ENCODE results near the gene TEF. TPM values are rescaled to one million over a fixed set of nuclear protein-coding genes. Genes with fewer than 3 reads are reported as not detected.

The TEF gene
- total and polyA plus RNA-seq, 2 donors (not counting 1 experiment from before 2014, with no cell fraction given) = 9.0 to 22.5 TPM

DNA sequence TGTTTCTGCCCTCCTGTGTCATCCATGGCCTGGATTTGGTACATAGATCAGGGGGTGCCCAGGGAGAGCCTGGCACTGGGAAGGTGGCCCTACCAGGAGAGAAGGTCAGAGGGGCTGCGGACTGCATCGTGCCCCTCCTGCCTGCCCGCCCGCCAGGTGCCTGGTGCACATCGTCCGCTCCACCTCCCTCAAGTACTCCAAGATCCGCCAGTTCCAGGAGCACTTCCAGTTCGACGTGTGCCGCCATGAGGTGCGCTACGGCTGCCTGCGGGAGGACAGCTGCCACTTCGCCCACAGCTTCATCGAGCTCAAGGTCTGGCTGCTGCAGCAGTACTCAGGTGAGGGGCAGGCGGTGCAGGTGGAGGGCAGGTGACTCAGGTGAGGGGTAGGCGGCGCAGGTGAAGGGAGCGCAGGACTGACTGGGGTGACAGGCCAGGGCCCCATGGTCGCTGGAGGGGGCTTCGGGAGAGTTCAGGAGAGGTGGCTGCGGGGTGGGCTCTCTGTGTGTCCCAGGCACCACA lies 32.7 kb upstream of the TEF start:
- H3K4me1 ChIP-seq (ENCODE audit: control insufficient read depth, extremely low read depth, insufficient read depth, low read length) = peaks cover 15% of the 10 kb centered on the region
- no peak overlapping the region for H3K9ac ChIP-seq (ENCODE audit: insufficient read depth, low read length)
- no peak for DNase-seq (ENCODE audit: low read depth in 2 of 2)
- H3K27ac ChIP-seq (ENCODE audit: insufficient read depth, low read length) = no peak overlapping the region
- no peaks in the 10 kb centered on the region for H4K20me1 ChIP-seq (ENCODE audit: control insufficient read depth, extremely low read depth, insufficient read depth, low read length)
- H3K9me3 ChIP-seq (ENCODE audit: control insufficient read depth, insufficient read depth, low read depth, low read length) = no peaks in the 10 kb centered on the region
- no peaks in the 10 kb centered on the region for H3K27me3 ChIP-seq (ENCODE audit: control insufficient read depth, insufficient read depth, low read length)
- no peak overlapping the region for H3K4me2 ChIP-seq (ENCODE audit: extremely low read depth, insufficient read depth, low read length)
- TF ChIP-seq EZH2 (IDR thresholded peaks at IDR 0.05; ENCODE audit: low read length, missing control alignments) = no peak
- TF ChIP-seq, protein P1, sequence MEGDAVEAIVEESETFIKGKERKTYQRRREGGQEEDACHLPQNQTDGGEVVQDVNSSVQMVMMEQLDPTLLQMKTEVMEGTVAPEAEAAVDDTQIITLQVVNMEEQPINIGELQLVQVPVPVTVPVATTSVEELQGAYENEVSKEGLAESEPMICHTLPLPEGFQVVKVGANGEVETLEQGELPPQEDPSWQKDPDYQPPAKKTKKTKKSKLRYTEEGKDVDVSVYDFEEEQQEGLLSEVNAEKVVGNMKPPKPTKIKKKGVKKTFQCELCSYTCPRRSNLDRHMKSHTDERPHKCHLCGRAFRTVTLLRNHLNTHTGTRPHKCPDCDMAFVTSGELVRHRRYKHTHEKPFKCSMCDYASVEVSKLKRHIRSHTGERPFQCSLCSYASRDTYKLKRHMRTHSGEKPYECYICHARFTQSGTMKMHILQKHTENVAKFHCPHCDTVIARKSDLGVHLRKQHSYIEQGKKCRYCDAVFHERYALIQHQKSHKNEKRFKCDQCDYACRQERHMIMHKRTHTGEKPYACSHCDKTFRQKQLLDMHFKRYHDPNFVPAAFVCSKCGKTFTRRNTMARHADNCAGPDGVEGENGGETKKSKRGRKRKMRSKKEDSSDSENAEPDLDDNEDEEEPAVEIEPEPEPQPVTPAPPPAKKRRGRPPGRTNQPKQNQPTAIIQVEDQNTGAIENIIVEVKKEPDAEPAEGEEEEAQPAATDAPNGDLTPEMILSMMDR (conservative IDR thresholded peaks at IDR 0.05 in 1 of 2, IDR thresholded peaks at IDR 0.05 in 1 of 2; ENCODE audit: low read depth in 1 of 2, low read length in 2 of 2) = no peak
- no peaks in the 10 kb centered on the region for H3K79me2 ChIP-seq (ENCODE audit: control insufficient read depth, insufficient read depth, low read length)
- no peak overlapping the region for H3K4me3 ChIP-seq (replicated peaks in 1 of 4; ENCODE audit: control extremely low read depth in 1 of 4, insufficient read depth in 1 of 4, low read depth in 3 of 4, low read length in 4 of 4)
- H3K36me3 ChIP-seq (ENCODE audit: control insufficient read depth, insufficient read depth, low read length) = peaks cover 61% of the 10 kb centered on the region
- H2AFZ ChIP-seq (ENCODE audit: low read length) = no peak overlapping the region

DNA sequence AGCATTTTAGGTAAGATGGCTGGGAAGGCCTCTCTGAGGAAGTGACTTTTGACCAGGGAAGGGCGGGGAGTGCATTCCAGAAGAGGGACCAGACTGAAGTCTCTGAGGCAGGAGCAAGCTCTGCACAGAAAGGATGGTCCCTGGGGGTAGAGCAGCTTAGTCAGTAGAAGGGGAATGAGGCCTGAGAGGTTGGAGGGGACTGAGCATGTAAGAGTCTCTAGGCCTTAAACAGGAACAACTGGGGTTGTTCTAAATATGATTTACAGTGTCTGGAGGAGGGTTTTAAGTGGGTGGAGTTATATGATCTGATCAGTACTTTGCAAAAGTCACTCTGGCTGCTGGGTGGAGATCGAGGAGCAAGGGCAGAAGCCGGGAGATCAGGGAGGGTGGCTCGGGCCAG lies 31.7 kb upstream of the TEF start:
- no peak overlapping the region for H3K4me2 ChIP-seq (ENCODE audit: extremely low read depth, insufficient read depth, low read length)
- peaks cover 60% of the 10 kb centered on the region for H3K36me3 ChIP-seq (ENCODE audit: control insufficient read depth, insufficient read depth, low read length)
- no peak overlapping the region for H2AFZ ChIP-seq (ENCODE audit: low read length)

DNA sequence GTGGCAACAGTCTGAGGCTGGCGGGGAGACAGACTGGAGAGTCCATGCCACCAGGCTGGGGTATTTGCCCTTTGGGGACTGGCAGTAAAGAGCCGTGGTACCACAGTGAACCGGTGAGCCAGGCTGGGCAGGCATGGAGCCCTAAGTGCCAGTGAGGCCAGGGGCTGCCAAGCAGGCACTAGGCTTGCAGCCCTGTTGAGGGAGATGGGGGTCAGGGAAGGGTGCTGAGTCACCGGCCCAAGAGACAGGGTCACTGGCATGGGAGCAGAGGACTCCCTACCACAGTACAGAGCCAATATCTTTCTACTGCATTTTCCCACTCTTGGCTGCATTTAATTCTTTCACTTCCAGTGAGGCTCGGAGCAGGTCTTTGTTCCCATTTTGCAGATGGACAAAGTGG lies 30.7 kb upstream of the TEF start:
- peaks cover 60% of the 10 kb centered on the region for H3K36me3 ChIP-seq (ENCODE audit: control insufficient read depth, insufficient read depth, low read length)
- H3K4me2 ChIP-seq (ENCODE audit: extremely low read depth, insufficient read depth, low read length) = no peak overlapping the region
- H3K27ac ChIP-seq (ENCODE audit: insufficient read depth, low read length) = no peak overlapping the region

More for the DNA sequence above, 31.7 kb upstream of the TEF start:
- DNase-seq (ENCODE audit: low read depth in 2 of 2) = no peak
- Histone ChIP-seq H3K4me1 (ENCODE audit: control insufficient read depth, extremely low read depth, insufficient read depth, low read length) (peaks cover 15% of the 10 kb centered on the region), H4K20me1 (ENCODE audit: control insufficient read depth, extremely low read depth, insufficient read depth, low read length) (no peaks in the 10 kb centered on the region), H3K27ac (ENCODE audit: insufficient read depth, low read length) (peak overlapping the region; percentile 55), H3K4me3 (replicated peaks in 1 of 4; ENCODE audit: control extremely low read depth in 1 of 4, insufficient read depth in 1 of 4, low read depth in 3 of 4, low read length in 4 of 4) (no peak overlapping the region), H3K9me3 (ENCODE audit: control insufficient read depth, insufficient read depth, low read depth, low read length) (no peaks in the 10 kb centered on the region), H3K79me2 (ENCODE audit: control insufficient read depth, insufficient read depth, low read length) (no peaks in the 10 kb centered on the region), H3K27me3 (ENCODE audit: control insufficient read depth, insufficient read depth, low read length) (no peaks in the 10 kb centered on the region), H3K9ac (ENCODE audit: insufficient read depth, low read length) (no peak overlapping the region)
- TF ChIP-seq EZH2 (IDR thresholded peaks at IDR 0.05; ENCODE audit: low read length, missing control alignments) = no peak
- TF ChIP-seq, protein P1 (conservative IDR thresholded peaks at IDR 0.05 in 1 of 2, IDR thresholded peaks at IDR 0.05 in 1 of 2; ENCODE audit: low read depth in 1 of 2, low read length in 2 of 2) = no peak

More for the DNA sequence above, 30.7 kb upstream of the TEF start:
- H4K20me1 ChIP-seq (ENCODE audit: control insufficient read depth, extremely low read depth, insufficient read depth, low read length) = no peaks in the 10 kb centered on the region
- no peak overlapping the region for H3K9ac ChIP-seq (ENCODE audit: insufficient read depth, low read length)
- no peaks in the 10 kb centered on the region for H3K79me2 ChIP-seq (ENCODE audit: control insufficient read depth, insufficient read depth, low read length)
- DNase-seq (ENCODE audit: low read depth in 2 of 2) = no peak
- H3K4me3 ChIP-seq (replicated peaks in 1 of 4; ENCODE audit: control extremely low read depth in 1 of 4, insufficient read depth in 1 of 4, low read depth in 3 of 4, low read length in 4 of 4) = no peak overlapping the region
- no peak overlapping the region for H2AFZ ChIP-seq (ENCODE audit: low read length)
- H3K4me1 ChIP-seq (ENCODE audit: control insufficient read depth, extremely low read depth, insufficient read depth, low read length) = peaks cover 15% of the 10 kb centered on the region
- H3K27me3 ChIP-seq (ENCODE audit: control insufficient read depth, insufficient read depth, low read length) = no peaks in the 10 kb centered on the region
- TF ChIP-seq, protein P1 (conservative IDR thresholded peaks at IDR 0.05 in 1 of 2, IDR thresholded peaks at IDR 0.05 in 1 of 2; ENCODE audit: low read depth in 1 of 2, low read length in 2 of 2) = no peak
- TF ChIP-seq EZH2 (IDR thresholded peaks at IDR 0.05; ENCODE audit: low read length, missing control alignments) = no peak
- no peaks in the 10 kb centered on the region for H3K9me3 ChIP-seq (ENCODE audit: control insufficient read depth, insufficient read depth, low read depth, low read length)

All from fibroblast of lung (primary cell).